ENCODE results near the gene HMCN2.
"Not testable (repeated sequence)": the region's sequence is repeated elsewhere in the genome, so short reads cannot be mapped to it uniquely, and the experiment has no call there.

HMCN2 gene

DNA sequence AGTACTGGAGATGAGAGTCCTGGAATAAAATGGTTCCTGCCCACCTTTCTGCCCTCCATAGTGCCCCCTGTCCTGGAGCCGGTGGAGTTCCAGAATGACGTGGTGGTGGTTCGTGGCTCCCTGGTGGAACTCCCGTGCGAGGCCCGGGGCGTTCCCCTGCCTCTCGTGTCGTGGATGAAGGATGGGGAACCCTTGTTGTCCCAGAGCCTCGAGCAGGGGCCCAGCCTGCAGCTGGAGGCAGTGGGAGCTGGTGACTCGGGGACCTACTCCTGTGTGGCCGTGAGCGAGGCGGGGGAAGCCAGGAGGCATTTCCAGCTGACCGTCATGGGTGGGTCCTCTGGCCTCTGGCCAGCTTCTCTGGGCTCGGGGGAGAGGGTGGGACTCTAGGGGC is 128.1 kb downstream of the HMCN2 start:
- DNase-seq (ENCODE audit: low read depth): no peak

DNA sequence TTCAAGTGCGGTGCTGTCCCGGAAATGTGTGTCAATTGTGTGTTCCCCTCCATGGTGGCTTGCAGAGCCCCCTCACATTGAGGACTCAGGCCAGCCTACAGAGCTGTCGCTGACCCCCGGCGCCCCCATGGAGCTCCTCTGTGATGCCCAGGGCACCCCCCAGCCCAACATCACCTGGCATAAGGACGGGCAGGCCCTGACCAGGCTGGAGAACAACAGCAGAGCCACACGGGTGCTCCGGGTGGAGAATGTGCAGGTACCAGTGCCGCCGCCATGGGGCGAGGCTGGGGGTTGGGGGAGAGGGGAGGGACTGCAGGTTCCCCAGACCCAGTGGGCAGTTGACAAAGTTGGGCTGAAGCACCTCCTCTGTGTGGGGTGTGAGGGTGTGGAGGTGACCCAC is 128.8 kb downstream of the HMCN2 start:
- DNase-seq (ENCODE audit: low read depth): no peak

- no peak for DNase-seq (ENCODE audit: low read depth)
These were observed 129.4 kb downstream of the HMCN2 start for GRCh38 chr9:130394814-130395470.

GRCh38 chr9:130395810-130396435 is 130.4 kb downstream of the HMCN2 start:
- DNase-seq (ENCODE audit: low read depth): no peak

DNA sequence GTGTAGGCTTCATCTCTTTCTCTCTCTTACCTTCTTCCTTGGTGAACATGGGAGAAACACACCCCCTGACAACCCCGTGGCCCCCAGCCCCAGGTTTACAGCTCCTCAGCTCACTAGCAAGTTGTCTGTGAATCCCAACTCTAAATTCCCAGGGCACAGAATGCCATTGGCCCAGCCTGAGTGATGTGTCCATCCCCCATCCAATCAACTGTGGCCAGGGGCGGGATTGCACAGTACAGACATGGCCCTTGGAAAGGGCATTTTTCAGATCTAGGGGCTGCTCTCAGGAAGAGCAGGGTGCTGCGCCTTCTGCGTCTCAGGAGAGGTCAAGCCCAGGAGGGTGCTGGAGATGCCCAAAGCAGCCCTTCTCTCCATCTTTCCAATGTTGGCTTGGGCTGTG is 131.0 kb downstream of the HMCN2 start:
- no peak for DNase-seq (ENCODE audit: low read depth)

DNA sequence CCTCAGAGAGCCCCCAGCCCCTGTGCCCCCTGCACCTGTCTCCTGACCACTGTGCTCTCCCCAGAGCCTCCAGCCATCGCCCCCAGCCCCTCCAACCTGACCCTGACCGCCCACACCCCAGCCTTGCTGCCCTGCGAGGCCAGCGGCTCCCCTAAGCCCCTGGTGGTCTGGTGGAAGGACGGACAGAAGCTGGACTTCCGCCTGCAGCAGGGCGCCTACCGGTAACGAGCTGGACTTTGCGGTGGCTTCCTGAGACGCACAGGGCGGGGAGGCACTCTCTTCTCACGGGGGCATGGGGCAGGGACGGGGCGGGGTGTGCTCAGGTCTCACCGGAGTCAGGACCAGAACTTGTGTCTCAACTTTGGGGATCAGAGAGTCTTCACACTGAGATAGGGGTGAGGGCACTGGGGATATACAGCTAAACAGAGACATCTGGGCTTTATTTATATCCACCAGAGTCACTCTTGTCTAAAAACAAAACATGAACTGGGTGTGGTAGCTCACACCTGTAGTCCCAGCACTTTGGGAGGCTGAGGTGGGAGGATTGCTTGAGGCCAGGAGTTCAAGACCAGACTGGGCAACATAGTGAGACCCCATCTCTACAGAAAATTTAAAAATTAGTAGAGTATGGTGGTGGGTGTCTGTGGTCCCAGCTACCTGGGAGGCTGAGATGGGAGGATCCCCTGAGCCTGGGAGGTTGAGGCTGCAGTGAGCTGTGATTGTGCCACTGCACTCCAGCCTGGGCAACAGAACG is 133.1 kb downstream of the HMCN2 start:
- no peak for DNase-seq (ENCODE audit: low read depth)

- no peak for DNase-seq (ENCODE audit: low read depth)
These were observed 134.2 kb downstream of the HMCN2 start for GRCh38 chr9:130399768-130400167.

DNA sequence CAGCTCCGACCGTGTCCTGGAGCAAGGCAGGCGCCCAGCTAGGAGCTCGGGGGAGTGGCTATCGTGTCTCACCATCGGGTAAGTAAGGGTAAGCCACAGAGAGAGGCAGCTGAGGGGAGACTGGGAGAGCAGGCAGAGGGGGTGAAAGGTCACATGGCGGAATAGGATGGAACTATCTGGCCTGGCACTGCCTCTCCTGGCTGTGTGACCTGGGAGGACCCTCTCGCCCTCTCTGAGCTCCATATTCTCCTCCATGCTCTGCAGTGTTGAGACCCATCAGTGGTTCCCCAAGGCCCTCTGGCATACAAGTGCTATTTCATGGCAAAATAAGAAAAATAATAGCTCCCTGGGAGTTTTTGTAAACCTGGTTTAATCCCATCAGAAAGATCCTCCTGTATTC is 135.3 kb downstream of the HMCN2 start:
- no peak for DNase-seq (ENCODE audit: low read depth)

GRCh38 chr9:130401742-130402141 is 136.2 kb downstream of the HMCN2 start:
- not testable (repeated sequence) for DNase-seq (ENCODE audit: low read depth)

- DNase-seq (ENCODE audit: low read depth): no peak
These were observed 136.7 kb downstream of the HMCN2 start for GRCh38 chr9:130402243-130402642.

DNA sequence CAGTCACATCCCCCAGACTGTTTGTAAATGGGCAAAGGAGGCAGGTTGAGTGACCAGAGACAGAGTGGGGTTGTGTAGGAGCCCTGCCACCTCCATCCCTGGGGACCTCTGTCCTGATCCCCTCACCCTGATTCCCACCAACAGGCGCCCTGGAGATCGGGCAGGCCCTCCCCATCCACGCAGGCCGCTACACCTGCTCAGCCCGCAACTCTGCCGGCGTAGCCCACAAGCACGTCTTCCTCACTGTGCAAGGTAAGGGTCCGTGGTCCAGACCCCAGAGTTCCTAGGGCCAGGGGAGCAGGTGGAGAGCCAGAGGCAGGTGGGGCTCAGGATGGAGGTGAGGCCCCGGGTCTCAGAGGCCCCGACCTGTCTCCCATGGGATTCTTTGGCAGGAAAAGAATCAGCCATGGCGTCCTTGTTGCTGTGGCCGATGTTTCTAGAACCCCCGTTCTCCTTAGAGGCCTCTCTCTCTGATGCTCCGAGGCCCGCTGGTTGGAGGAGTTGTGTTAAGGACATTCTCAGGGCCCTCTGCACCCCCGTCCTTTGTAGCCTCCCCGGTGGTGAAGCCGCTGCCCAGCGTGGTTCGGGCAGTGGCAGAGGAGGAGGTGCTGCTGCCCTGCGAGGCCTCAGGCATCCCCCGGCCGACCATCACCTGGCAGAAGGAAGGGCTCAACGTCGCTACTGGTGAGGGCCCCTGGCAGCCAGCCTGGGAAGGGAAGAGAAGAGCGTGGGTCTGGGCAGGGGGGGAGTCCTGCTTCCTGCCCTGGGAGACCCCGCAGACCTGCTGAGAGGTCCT is 137.3 kb downstream of the HMCN2 start:
- no peak for DNase-seq (ENCODE audit: low read depth)

GRCh38 chr9:130405657-130406257 is 140.2 kb downstream of the HMCN2 start:
- DNase-seq (ENCODE audit: low read depth): no peak

- DNase-seq (ENCODE audit: low read depth): no peak
These were observed 140.8 kb downstream of the HMCN2 start for GRCh38 chr9:130406278-130406895.

DNA sequence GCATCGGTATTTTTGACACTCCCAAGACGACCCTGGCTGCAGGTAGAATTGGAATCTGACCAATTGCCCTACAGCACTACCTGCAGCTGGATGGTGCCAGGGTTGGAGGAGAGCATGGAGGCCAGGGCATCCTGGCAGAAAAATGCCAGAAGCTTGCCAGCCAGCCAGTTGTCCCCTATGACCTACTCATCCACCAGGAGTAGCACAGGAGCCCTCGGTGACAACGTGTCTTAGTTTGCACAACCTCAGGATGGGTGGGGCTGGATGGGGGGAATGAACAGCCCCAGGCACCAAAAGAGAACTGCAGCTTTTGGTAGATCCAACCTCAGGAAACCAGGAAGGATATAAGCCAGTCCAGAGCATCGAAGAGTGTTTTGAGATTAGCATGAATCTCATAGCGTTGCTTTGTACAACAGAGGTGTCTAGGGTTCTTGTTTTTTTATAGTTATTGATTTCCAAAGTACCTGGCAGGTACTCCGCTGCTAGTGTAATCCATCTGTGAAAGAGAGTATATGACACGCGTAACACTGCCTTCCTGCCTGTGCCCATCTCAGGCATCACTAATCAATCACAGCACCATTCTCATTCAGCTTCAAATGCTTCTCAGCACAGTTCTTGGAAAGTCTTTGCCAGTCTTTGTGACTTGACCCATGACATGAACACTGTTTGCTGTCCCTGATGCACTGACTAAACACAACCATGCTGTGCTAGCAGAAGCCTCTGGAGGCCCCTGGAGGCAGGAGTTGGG is 142.5 kb downstream of the HMCN2 start:
- no peak for DNase-seq (ENCODE audit: low read depth)

GRCh38 chr9:130408669-130409068 is 143.1 kb downstream of the HMCN2 start:
- DNase-seq (ENCODE audit: low read depth): no peak

GRCh38 chr9:130409246-130409645 is 143.7 kb downstream of the HMCN2 start:
- DNase-seq (ENCODE audit: low read depth): no peak

DNA sequence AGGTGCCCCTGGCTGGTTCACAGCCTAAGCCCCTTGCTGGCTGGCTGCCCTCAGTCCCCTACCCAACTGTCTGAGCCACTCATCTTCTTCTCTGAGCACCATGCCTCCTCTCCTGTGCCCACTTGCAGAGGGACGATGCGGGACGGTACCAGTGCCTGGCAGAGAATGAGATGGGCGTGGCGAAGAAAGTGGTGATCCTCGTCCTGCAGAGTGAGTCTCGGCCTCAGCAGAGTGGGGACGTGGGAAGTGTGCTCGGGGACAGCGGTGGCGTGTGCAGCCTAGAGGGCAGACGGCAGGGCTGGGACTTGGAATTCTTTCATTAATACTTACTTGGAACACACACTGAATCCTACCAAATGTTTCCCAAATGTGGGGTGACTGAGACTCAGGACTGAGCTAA is 144.9 kb downstream of the HMCN2 start:
- DNase-seq (ENCODE audit: low read depth): no peak

GRCh38 chr9:130411566-130411915 is 146.0 kb downstream of the HMCN2 start:
- DNase-seq (ENCODE audit: low read depth): no peak

DNA sequence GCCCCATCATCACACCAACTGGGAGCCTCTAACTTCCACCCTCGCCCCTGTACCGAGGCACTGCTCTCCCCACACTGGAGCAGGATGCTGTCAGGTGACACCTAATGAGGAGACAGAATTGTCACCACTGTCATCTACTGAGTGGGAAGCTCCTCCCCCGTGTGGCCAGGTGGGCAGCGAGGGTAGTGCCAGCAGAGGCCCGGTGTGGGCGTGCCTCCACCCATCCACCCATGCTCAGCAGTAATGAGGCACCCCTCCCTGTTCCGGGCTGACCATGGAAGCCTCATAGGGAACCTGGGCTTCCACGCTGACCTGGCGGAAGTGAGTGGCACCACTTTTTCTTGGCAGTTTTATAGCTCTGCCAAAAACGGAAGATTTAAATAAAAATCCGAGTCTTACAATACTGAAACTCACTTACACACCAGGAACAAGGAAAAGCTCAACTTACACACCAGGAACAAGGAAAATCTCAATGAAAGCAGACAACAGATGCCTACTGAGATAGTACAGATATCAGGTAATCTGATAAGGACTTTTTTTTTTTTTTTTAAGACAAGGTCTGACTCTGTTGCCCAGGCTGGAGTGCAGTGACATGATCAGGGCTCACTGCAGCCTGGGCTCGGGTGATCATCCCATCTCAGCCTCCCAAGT is 148.6 kb downstream of the HMCN2 start:
- no peak for DNase-seq (ENCODE audit: low read depth)

DNA sequence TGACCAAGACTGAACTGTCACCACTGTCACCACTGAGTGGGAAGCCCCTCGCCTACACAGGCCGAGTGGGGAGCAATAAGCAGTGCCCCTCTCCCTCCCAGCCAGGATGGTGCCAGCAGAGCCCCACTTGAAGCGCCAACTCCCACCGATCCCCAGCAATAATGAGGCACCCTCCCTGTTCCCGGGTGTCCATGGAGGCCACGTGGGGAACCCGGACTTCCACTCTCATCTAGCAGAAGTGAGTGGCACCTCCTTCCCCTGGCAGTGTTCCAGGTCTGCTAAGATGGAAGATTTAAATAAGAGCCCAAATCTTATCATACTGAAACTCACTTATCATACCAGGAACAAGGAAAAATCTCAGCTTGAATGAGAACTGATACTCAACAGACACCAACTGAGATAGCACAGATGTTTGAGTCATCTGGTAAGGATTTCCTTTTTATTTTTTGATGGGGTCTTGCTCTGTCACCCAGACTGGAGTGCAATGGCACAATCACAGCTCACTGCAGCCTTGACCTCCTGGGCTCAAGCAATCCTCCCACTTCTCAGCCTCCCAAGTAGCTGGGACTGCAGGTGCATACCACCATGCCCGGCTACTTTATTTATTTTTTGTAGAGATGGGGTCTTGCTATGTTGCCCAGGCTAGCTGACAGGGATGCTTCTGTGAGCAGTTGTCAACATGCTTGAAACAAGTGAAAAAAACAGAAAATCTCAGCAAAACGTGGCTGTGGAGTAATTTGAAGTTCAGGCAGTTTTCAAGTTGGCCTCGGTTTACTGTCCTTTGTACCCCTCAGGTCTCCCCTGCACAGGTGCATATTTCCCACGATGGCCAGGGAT is 149.6 kb downstream of the HMCN2 start:
- DNase-seq (ENCODE audit: low read depth): no peak
